PC-9 (cell line): ENCODE measurements around the gene DOCK11. TPM values are rescaled to one million over a fixed set of nuclear protein-coding genes. Genes with fewer than 3 reads are reported as not detected.
"Not testable (repeated sequence)": the region's sequence is repeated elsewhere in the genome, so short reads cannot be mapped to it uniquely, and the experiment has no call there.

ENCODE experiments used
- BruUV-seq: library from RNA; stranded (reverse); fragments of 400-500 nt; replicated peaks from 2 replicates; lab custom pipeline; 2021; lab: Mats Ljungman, UMichigan
- CTCF ChIA-PET: fragments of 300-600 bp; sonication (Branson Sonifier 250); formaldehyde crosslinking; loops from one replicate; lab custom pipeline; 2022; ENCODE audit warnings: antibody characterized with exemption; lab: Charles Lee
- POLR2A ChIA-PET: fragments of 300-600 bp; sonication (Branson Sonifier 250); formaldehyde crosslinking; loops from one replicate; lab custom pipeline; 2022; ENCODE audit warnings: antibody characterized with exemption; ENCODE audit not compliant: unreplicated experiment; lab: Charles Lee
- DNase-seq, 2 experiments: peaks; one replicate each; pipeline versions ENCODE4 v3.0.0 to v3.0.0-alpha.2; 2015 to 2022; ENCODE audit warnings: mixed read lengths in 1 of 2
- H2AFZ ChIP-seq: fragments of 200-600 bp; sonication (generic); 2 replicates; pipeline ENCODE4 v1.8.1; 2017; ENCODE audit warnings: antibody characterized with exemption
- H3F3A ChIP-seq: fragments of 200-600 bp; sonication (generic); 2 replicates; pipeline ENCODE4 v1.8.1; 2017; ENCODE audit warnings: antibody characterized with exemption, mild to moderate bottlenecking, low read depth; ENCODE audit not compliant: insufficient read depth
- H3K27ac ChIP-seq: fragments of 200-600 bp; sonication (generic); 2 replicates; pipeline ENCODE4 v1.6.1; 2016; ENCODE audit warnings: mixed run types
- H3K27me3 ChIP-seq: fragments of 200-600 bp; sonication (generic); 2 replicates; pipeline ENCODE4 v1.6.1; 2016; ENCODE audit warnings: low read depth, mixed run types; ENCODE audit not compliant: insufficient read depth
- H3K36me3 ChIP-seq: fragments of 200-600 bp; sonication (generic); 2 replicates; pipeline ENCODE4 v1.6.1; 2016; ENCODE audit warnings: low read depth, mixed run types
- H3K4me1 ChIP-seq: fragments of 200-600 bp; sonication (generic); replicated peaks from 2 replicates; pipeline ENCODE4 v1.6.1; 2016; ENCODE audit warnings: mixed run types; ENCODE audit not compliant: insufficient read depth
- H3K4me2 ChIP-seq: fragments of 200-600 bp; sonication (generic); 2 replicates; pipeline ENCODE4 v1.6.1; 2017; ENCODE audit warnings: mixed run types
- H3K4me3 ChIP-seq: fragments of 200-600 bp; sonication (generic); 2 replicates; pipeline ENCODE4 v1.6.1; 2016; ENCODE audit warnings: mixed run types
- H3K79me2 ChIP-seq: fragments of 200-600 bp; sonication (generic); 2 replicates; pipeline ENCODE4 v1.6.1; 2017; ENCODE audit warnings: low read depth, mixed run types
- H3K9me2 ChIP-seq: fragments of 200-600 bp; sonication (generic); 2 replicates; pipeline ENCODE4 v1.8.1; 2017; ENCODE audit warnings: mild to moderate bottlenecking; ENCODE audit not compliant: insufficient read depth
- H3K9me3 ChIP-seq: fragments of 200-600 bp; sonication (generic); 2 replicates; pipeline ENCODE4 v1.8.1; 2016; ENCODE audit warnings: low read depth; ENCODE audit not compliant: insufficient read depth
- H4K20me1 ChIP-seq: fragments of 200-600 bp; sonication (generic); 2 replicates; pipeline ENCODE4 v1.8.1; 2017; ENCODE audit not compliant: insufficient read depth
- EZH2 ChIP-seq: fragments of 200-600 bp; sonication (generic); IDR thresholded peaks from 2 replicates; pipeline ENCODE4 v1.8.0; 2017; ENCODE audit warnings: antibody characterized with exemption, low read depth
- intact Hi-C: fragments of 100-400 bp; cut with micrococcal nuclease; formaldehyde crosslinking; loops from one replicate; pipeline ENCODE4 v1.10.0; 2022; ENCODE audit not compliant: unreplicated experiment
- total RNA-seq: library from RNA; stranded (reverse); gene quantifications from 2 replicates; pipeline ENCODE4 v1.2.3, GENCODE V29; 2021
- TF ChIP-seq, protein P1 (sequence below): fragments of 200-600 bp; sonication (generic); conservative IDR thresholded peaks from 2 replicates; pipeline ENCODE4 v1.6.1; 2017; ENCODE audit warnings: mixed run types, antibody characterized with exemption, mild to moderate bottlenecking, moderate library complexity

The DOCK11 gene
- total RNA-seq, 1 experiment from 2014 or later, result 9.0 TPM

DNA sequence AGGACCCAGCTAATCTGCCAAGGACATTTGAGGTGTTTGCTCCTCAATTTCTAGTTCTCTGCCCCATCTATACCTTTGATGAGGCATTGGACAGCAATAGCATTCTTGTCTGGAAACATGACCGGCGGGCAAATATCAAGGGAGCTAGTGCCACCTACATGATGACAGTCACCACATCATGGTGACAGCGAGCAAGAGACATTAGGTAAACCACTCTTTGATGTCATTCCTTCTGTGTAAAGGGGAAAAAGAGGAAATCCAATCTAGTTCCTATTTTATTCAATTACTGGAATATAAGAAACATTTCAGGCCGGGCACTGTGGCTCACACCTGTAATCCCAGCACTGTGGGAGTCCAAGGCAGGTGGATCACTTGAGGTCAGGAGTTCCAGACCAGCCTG lies 211.1 kb downstream of the DOCK11 start:
- Histone ChIP-seq H3K4me3 (no peak overlapping the region), H3K79me2 (no peaks in the 10 kb centered on the region), H3K4me1 (no peaks in the 10 kb centered on the region), H2AFZ (no peak overlapping the region), H3K27me3 (no peaks in the 10 kb centered on the region), H3K36me3 (no peaks in the 10 kb centered on the region), H3K27ac (no peak overlapping the region), H3K4me2 (no peak overlapping the region), H3K9me2 (no peaks in the 10 kb centered on the region), H3K9me3 (no peaks in the 10 kb centered on the region), H3F3A (no peaks in the 10 kb centered on the region), H4K20me1 (no peaks in the 10 kb centered on the region)
- BruUV-seq, result no TSS peak
- DNase-seq, result no peak
- TF ChIP-seq EZH2, result no peak
- TF ChIP-seq, protein P1, sequence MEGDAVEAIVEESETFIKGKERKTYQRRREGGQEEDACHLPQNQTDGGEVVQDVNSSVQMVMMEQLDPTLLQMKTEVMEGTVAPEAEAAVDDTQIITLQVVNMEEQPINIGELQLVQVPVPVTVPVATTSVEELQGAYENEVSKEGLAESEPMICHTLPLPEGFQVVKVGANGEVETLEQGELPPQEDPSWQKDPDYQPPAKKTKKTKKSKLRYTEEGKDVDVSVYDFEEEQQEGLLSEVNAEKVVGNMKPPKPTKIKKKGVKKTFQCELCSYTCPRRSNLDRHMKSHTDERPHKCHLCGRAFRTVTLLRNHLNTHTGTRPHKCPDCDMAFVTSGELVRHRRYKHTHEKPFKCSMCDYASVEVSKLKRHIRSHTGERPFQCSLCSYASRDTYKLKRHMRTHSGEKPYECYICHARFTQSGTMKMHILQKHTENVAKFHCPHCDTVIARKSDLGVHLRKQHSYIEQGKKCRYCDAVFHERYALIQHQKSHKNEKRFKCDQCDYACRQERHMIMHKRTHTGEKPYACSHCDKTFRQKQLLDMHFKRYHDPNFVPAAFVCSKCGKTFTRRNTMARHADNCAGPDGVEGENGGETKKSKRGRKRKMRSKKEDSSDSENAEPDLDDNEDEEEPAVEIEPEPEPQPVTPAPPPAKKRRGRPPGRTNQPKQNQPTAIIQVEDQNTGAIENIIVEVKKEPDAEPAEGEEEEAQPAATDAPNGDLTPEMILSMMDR, result no peak
- CTCF ChIA-PET, result no interaction called here
- POLR2A ChIA-PET, result no interaction called here
- intact Hi-C loops, result no loop called here

DNA sequence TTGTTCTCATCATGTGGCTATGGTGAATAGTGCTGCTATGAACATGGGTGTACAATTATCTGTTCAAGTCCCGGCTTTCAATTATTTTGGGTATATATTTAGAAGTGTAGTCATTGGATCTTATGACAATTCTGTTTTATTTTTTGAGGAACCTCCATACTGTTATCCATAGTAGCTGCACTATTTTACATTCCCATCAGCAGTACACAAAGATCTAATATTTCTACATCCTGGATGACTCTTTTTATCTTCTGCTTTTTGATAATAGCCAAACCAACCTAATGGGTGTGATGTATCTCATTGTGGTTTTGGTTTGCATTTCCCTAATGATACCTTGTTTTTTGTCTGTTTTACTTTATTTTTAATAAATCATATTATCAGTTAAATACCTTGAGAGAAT lies 218.9 kb downstream of the DOCK11 start:
- H3K27me3 ChIP-seq, result no peaks in the 10 kb centered on the region
- DNase-seq, result no peak
- no peak overlapping the region for H3K4me2 ChIP-seq
- no TSS peak for BruUV-seq
- H2AFZ ChIP-seq, result no peak overlapping the region
- no peaks in the 10 kb centered on the region for H3F3A ChIP-seq
- TF ChIP-seq EZH2, result no peak
- TF ChIP-seq, protein P1, result no peak
- ChIA-PET CTCF (no interaction called here), POLR2A (no interaction called here)
- H3K4me3 ChIP-seq, result no peak overlapping the region
- no peaks in the 10 kb centered on the region for H3K36me3 ChIP-seq
- H3K27ac ChIP-seq, result no peak overlapping the region
- no peaks in the 10 kb centered on the region for H4K20me1 ChIP-seq
- H3K4me1 ChIP-seq, result no peaks in the 10 kb centered on the region
- no peaks in the 10 kb centered on the region for H3K9me3 ChIP-seq
- H3K9me2 ChIP-seq, result no peaks in the 10 kb centered on the region
- no peaks in the 10 kb centered on the region for H3K79me2 ChIP-seq
- intact Hi-C loops, result no loop called here

DNA sequence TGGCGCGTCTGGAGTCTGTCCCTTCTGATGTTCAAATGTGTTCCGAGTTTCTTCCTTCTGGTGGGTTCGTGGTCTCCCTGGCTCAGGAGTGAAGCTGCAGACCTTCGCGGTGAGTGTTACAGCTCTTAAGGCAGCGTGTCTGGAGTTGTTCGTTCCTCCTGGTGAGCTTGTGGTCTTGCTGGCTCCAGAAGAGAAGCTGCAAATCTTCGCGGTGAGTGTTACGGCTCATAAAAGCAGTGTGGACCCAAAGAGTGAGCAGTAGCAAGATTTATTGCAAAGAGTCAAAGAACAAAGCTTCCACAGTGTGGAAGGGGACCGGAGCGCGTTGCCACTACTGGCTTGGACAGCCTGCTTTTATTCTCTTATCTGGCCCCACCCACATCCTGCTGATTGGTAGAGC lies 220.3 kb downstream of the DOCK11 start:
- H3F3A ChIP-seq, POLR2A ChIA-PET, BruUV-seq: not testable (repeated sequence)

DNA sequence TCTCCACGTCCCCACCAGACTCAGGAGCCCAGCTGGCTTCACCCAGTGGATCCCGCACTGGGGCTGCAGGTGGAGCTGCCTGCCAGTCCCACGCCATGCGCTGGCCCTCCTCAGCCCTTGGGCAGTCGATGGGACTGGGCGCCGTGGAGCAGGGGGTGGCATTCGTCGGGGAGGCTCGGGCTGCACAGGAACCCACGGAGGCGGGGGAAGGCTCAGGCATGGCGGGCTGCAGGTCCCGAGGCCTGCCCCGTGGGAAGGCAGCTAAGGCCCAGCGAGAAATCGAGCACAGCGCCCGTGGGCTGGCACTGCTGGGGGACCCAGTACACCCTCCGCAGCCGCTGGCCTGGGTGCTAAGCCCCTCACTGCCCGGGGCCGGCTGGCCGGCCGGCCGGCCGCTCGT lies 221.2 kb downstream of the DOCK11 start:
- H3K27me3 ChIP-seq, DNase-seq, H2AFZ ChIP-seq, POLR2A ChIA-PET, H3K36me3 ChIP-seq, H3K9me3 ChIP-seq, H3K9me2 ChIP-seq, H3K27ac ChIP-seq, H3K79me2 ChIP-seq, H3K4me2 ChIP-seq, intact Hi-C loops, BruUV-seq, H3K4me1 ChIP-seq, H3K4me3 ChIP-seq, H3F3A ChIP-seq, CTCF ChIA-PET, H4K20me1 ChIP-seq: not testable (repeated sequence)

More for the DNA sequence above, 220.3 kb downstream of the DOCK11 start:
- H3K4me2 ChIP-seq, H3K27me3 ChIP-seq, H3K27ac ChIP-seq, H4K20me1 ChIP-seq, H3K4me1 ChIP-seq, H3K79me2 ChIP-seq, intact Hi-C loops, H2AFZ ChIP-seq, H3K4me3 ChIP-seq, H3K36me3 ChIP-seq, DNase-seq, H3K9me2 ChIP-seq, H3K9me3 ChIP-seq: not testable (repeated sequence)
- CTCF ChIA-PET, result interaction anchor here (0.5 kb wide), 1 partner anchor 29 kb away, joined by 5 read pairs; no protein-coding TSS in a partner anchor
